Mucosa of descending colon (tissue), 3 donors: ENCODE data around the gene ABLIM1. TPM values are rescaled to one million over a fixed set of nuclear protein-coding genes. Genes with fewer than 3 reads are reported as not detected.
"Not testable (repeated sequence)": the region's sequence is repeated elsewhere in the genome, so short reads cannot be mapped to it uniquely, and the experiment has no call there.

Experiments used
- ATAC-seq: fragments of 200-7000 bp; cut with Tn5 transposase; one replicate; pipeline ENCODE4 v1.9.1; 2020; ENCODE audit warnings: mild to moderate bottlenecking, moderate library complexity
- DNase-seq, 3 donors: peaks; one replicate each; pipeline ENCODE4 v3.0.0-alpha.2; 2020
- H3K36me3 ChIP-seq: fragments of 200-600 bp; one replicate; pipeline ENCODE4 v1.8.0; 2021; ENCODE audit warnings: low read depth, mild to moderate bottlenecking
- H3K4me1 ChIP-seq: fragments of 200-600 bp; one replicate; pipeline ENCODE4 v1.8.0; 2021; ENCODE audit warnings: low read depth, mild to moderate bottlenecking
- H3K4me3 ChIP-seq: fragments of 200-600 bp; one replicate; pipeline ENCODE4 v1.8.0; 2021; ENCODE audit warnings: mild to moderate bottlenecking
- H3K9me3 ChIP-seq: fragments of 200-600 bp; one replicate; pipeline ENCODE4 v1.8.0; 2021; ENCODE audit warnings: mild to moderate bottlenecking
- intact Hi-C, 2 donors: fragments of 100-400 bp; cut with DNase I in 1 of 2; cut with micrococcal nuclease in 1 of 2; formaldehyde crosslinking; loops; one replicate each; pipeline versions ENCODE4 v1.11.0 to v1.11.1; 2022; cut with DNase I, micrococcal nuclease
- total RNA-seq, 3 donors: library from RNA; stranded (reverse); fragmentation: NEBNext Ultra II Directional in 2 of 3; extraction: Animal tissue kit (Norgen Biotek cat#: 25700) in 2 of 3; gene quantifications; one replicate each; pipeline versions ENCODE4 v1.2.1 to v1.2.4, GENCODE V29; 2021 to 2023
- TF ChIP-seq, protein P1 (sequence below): fragments of 200-600 bp; IDR thresholded peaks from one replicate; pipeline ENCODE4 v1.8.0; 2022; ENCODE audit warnings: antibody characterized with exemption, mild to moderate bottlenecking
- donor health status: DM: no; HTN: no; CAD: no; lungs with moderate emphysema.
- donor health status: DM: no; HTN: no; CAD: no.
- donor health status: DM: no; HTN: yes; CAD: no.

Gene ABLIM1
- total RNA-seq, 3 donors from 2014 or later, result 67.1 to 122 (median 103) TPM

DNA sequence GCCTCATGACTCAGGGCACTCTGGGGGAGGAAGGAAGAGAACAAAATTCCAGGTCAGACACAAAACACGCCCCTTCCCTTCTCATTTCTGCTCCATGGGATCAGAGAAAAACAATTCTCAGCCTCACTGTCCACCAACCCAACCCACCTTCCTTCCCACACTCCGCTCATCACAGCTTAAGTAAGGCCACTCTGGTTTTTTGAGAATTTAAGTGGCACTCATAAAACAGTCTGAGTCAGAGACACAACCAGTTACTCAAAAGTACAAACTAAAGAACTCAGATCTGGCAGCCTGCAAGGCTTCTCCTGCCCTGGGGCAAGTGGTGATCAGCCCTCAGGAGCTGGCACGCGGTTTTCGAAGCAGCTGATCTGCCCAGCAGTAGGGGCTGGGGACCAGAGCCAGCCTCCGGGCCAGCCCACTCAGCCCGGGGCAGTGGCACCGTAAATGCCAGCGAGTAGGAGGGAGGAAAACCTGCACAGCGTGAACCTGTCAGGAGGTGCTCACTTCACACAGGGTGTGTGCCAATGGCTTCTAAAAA, 39.1 kb upstream of the ABLIM1 start:
- Histone ChIP-seq H3K4me1 (no peaks in the 10 kb centered on the region), H3K9me3 (no peaks in the 10 kb centered on the region), H3K4me3 (no peak overlapping the region), H3K36me3 (no peaks in the 10 kb centered on the region)
- DNase-seq, result no peak
- intact Hi-C loops, result no loop called here
- TF ChIP-seq, protein P1, sequence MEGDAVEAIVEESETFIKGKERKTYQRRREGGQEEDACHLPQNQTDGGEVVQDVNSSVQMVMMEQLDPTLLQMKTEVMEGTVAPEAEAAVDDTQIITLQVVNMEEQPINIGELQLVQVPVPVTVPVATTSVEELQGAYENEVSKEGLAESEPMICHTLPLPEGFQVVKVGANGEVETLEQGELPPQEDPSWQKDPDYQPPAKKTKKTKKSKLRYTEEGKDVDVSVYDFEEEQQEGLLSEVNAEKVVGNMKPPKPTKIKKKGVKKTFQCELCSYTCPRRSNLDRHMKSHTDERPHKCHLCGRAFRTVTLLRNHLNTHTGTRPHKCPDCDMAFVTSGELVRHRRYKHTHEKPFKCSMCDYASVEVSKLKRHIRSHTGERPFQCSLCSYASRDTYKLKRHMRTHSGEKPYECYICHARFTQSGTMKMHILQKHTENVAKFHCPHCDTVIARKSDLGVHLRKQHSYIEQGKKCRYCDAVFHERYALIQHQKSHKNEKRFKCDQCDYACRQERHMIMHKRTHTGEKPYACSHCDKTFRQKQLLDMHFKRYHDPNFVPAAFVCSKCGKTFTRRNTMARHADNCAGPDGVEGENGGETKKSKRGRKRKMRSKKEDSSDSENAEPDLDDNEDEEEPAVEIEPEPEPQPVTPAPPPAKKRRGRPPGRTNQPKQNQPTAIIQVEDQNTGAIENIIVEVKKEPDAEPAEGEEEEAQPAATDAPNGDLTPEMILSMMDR, result no peak
- no peak for ATAC-seq

DNA sequence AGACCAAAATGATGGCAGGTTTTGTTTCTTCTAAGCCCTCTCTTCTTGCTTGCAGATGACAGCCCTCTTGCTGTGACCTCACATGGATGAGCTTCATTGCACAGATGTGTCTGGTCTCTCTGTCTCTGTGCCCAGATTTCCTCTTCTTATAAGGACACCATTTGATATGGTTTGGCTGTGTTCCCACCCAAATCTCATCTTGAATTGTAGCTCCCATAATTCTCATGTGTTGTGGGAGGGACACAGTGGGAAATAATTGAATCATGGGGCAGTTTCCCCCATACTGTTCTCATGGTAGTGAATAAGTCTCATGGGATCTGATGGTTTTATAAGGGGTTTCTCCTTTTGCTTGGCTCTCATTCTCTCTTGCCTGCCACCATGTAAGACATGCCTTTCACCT, 38.2 kb upstream of the ABLIM1 start:
- H3K4me3 ChIP-seq, intact Hi-C loops, H3K4me1 ChIP-seq, H3K36me3 ChIP-seq, DNase-seq, ATAC-seq, H3K9me3 ChIP-seq: not testable (repeated sequence)

DNA sequence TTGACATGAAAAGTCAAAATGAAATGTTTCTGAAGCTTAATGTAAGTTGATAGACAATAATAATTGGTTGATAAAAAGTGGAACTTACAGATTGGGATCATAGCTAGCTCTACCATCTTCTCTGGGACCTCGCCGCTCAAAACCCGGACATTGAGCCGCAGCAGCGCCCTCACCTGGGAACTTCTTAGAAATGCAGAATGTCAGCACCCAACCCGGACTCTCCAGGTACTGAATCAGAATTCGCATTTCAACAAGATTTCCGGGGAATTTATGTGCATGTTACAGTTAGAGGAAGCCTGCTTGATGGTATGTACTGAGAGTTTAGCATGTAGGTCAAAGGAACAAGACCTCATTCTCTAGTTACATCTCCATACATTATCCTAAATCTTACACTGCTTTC, 36.7 kb upstream of the ABLIM1 start:
- ATAC-seq (peak; percentile 78), DNase-seq (peak in 2 of 3 donors; percentile 61 to 65)
- intact Hi-C loops, result no loop called here
- Histone ChIP-seq H3K9me3 (no peaks in the 10 kb centered on the region), H3K36me3 (no peaks in the 10 kb centered on the region), H3K4me1 (no peaks in the 10 kb centered on the region), H3K4me3 (no peak overlapping the region)
- TF ChIP-seq, protein P1, result peak; percentile 35

DNA sequence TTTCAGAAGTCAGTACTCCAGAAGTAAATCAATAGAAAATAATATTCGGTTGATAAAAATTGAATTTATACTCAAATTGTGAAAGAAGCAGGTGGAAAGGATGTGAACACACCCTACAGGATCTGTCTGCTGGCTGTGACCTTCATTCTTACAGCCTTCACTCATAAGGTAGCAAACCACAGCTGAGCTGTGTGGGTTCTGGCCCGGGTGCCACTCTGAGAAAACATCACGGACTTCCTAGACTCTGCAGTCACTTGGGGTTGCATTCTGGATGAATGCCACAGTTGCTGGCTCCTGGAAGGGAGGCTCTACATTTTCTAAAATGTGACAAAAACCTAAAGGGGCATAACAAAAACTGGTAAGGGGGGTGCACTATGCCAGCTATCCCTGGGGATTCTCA, 36.0 kb upstream of the ABLIM1 start:
- H3K4me3 ChIP-seq, result no peak overlapping the region
- ATAC-seq, result peak; percentile 29
- intact Hi-C loops, result no loop called here
- no peak for DNase-seq
- no peaks in the 10 kb centered on the region for H3K4me1 ChIP-seq
- H3K9me3 ChIP-seq, result no peaks in the 10 kb centered on the region
- TF ChIP-seq, protein P1, result no peak
- H3K36me3 ChIP-seq, result no peaks in the 10 kb centered on the region

DNA sequence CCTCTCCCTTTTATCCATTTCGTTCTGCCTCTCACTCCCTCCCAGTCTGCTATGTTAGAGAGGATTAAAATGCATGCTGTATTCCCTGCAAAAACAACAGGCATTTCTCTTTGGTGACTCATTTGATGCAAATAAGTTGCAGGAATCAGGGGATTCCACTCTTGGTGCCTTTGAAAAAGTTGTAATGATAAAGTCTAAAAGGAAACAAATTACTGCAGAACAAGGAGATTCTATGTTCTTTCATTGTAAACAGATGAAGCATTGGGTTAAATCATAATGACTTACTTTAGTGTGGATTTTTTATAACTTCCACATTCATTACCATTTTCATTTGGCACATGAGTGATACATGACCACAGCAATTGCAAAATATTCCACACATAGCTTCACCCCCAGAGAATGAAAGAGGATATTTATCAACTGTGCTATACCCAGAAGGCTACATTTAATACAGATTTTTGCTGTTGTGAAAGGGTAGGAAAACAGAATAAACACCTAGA, 33.4 kb upstream of the ABLIM1 start:
- H3K9me3 ChIP-seq, result no peaks in the 10 kb centered on the region
- no peak for ATAC-seq
- no peaks in the 10 kb centered on the region for H3K4me1 ChIP-seq
- intact Hi-C loops, result no loop called here
- no peak overlapping the region for H3K4me3 ChIP-seq
- H3K36me3 ChIP-seq, result no peaks in the 10 kb centered on the region
- DNase-seq, result no peak
- TF ChIP-seq, protein P1, result no peak

DNA sequence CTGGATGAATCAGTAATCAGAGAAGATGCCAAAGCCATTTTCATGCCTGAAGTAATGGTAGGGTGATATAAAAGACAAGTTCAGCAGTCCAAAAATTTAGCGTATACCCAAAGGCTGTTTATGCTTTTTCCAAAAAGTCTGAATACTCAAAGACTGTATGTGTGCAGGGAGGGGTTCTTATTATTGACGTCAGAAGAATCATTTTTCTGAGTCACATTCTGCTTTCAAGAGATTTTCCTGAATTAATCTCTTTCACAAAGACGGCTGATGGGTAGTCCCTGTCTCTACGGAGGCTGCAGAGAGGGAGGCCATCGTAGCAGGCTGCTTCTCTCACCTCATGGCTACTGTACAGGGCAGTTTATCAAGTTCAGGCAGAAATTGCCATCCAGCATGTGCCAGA, 30.7 kb upstream of the ABLIM1 start:
- intact Hi-C loops, result no loop called here
- Histone ChIP-seq H3K4me3 (no peak overlapping the region), H3K36me3 (no peaks in the 10 kb centered on the region), H3K9me3 (no peaks in the 10 kb centered on the region), H3K4me1 (peaks cover 15% of the 10 kb centered on the region)
- DNase-seq, result no peak
- TF ChIP-seq, protein P1, result no peak
- ATAC-seq, result no peak
